HG02852 (cell line): ENCODE results near the gene C2orf80.
"Not testable (repeated sequence)": the region's sequence is repeated elsewhere in the genome, so short reads cannot be mapped to it uniquely, and the experiment has no call there.

Source experiments
- ATAC-seq: cut with Tn5 transposase; IDR thresholded peaks from one replicate; pipeline ENCODE4 v1.9.1; 2021; ENCODE audit warnings: mild to moderate bottlenecking, moderate library complexity; ENCODE audit not compliant: unreplicated experiment

C2orf80 gene

DNA sequence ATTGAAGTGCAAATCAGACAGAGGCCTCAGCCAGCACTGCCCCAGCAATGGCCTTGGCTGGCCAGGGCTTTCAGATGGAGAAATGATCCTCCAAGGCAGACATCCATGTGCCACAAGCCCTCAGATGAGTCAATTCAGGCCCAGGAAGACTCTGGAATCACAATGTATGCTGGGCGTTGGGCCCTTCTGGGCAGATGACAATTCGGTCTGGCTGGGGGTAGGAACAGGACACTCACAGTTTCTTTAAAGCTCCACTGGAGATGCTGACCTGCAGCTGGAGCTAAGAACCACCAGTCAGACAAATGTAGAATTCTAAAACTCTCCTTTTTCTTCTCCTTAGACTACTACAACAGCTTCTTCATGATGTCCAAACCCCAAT is 53.1 kb downstream of the C2orf80 start:
- ATAC-seq = no peak

DNA sequence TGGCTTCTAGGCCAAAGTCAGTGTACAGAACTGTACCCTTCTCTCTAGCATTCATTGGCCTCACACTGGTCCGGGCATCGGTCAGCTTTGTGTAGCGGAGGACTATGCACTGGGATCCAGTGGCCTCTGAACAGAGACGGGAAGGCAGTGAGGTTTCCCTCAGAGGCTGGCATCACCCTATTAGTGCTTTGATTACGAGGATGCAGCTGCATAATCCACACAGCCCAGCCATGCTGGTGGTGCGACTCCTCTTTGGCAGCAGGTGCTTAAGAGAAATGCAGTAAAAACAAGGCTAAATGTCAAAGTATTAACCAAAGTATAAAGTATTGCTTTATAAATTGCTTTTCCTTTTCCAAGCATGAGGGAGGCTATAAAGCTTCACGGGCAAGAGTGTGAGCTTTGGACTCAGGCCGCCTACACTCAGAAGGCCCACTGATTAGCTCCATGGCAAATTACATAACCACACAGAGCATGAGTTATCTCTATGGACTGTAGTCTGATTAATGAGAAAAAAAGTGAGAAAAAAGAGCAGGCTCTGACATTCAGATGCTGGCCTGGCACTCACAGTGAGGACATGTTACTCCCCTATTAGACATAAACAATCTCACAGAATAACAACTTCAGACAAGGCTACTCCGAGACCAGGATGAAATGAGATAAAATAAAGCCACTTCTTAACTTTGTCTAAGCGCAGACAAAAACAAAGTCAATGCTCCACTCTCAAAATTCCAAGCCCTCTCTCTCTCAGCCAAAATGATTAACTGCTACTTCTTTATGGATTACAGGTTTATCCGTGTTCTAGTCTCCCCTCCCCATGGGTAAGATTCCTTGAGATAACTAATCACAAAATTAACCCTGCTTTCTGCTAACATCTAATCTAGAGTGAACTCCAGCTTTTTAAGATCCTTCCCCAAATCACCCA is 53.8 kb downstream of the C2orf80 start:
- no peak for ATAC-seq

DNA sequence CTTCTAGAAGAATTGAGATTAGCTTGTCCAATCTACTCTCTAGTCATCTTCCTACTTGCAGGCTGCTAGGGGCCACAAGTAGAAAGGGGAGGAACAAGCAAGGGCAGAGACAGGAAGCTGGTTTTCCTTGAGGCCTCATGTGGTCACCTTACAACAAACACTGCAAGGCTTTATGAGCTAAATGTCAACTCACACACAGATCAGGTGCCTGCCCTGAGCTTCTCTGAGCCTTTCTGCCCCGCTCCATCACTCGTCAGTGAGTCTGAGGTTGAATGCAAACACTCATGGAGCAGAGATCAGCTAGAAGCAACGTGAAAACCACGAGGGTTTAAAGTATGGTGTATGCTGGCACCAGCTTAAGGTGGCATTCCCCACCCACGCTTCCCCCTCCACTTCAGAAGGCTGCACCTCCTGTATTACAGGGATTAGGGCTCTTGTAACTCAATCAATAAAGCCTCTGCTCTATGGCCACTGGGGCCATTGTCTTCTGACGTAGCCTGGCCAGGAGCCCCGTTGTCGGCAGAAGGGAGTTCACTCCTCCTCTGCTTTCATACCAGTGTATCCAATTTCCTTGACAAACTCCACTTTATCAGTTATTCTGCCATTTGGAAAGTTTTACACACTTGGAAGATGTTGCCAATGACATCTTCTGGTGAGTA is 54.8 kb downstream of the C2orf80 start:
- no peak for ATAC-seq

DNA sequence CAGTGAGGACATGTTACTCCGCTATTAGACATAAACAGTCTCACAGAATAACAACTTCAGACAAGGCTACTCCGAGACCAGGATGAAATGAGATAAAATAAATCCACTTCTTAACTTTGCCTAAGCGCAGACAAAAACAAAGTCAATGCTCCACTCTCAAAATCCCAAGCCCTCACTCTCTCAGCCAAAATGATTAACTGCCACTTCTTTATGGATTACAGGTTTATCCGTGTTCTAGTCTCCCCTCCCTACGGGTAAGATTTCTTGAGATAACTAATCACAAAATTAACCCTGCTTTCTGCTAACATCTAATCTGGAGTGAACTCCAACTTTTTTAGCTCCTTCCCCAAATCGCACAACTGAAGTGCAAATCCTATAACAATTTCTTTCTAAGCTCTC is 59.1 kb downstream of the C2orf80 start:
- ATAC-seq = no peak

DNA sequence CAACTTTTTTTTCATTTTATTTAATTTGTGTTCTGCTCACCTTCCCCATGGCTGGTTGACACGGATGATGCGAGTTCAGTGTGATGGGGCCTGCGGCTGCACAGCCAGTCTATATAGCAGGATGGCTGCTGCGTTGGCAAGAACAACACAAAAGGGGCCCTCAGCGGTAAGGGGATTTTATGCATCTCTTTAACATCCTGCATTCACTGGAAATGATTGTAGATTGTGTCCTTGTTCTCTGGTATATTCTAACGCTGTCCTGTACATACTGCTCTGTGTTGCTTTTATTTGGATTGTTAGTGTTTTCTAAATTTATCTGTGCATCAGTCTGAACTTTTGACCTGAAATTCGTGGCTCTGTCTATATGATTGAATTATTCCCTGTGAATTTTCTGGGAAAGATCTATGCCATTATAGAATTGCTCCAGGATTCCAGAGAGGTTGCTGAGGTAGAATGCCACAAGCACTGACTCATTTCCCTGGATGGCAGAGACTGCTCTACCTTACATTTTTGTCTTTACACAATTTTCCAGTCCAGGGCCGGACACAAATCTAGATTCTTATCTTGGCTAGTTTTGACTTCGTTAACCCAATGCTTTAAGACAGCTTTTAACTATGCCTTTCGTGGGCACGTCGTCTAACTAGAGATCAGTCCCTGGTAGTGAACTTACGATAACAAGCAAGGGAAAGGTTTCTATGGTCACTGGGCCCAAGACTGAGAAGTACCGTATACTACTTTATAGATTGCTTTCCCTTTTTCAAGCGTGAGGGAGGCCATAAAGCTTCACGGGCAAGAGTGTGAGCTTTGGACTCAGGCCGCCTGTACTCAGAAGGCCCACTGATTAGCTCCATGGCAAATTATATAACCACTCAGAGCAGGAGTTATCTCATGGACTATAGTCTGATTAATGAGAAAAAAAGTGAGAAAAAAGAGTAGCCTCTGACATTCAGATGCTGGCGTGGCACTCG is 59.8 kb downstream of the C2orf80 start, which contains the start of gene CRYGC:
TSS of gene CRYGC (minus strand) at position 85 of the 968 bp plus-strand sequence. CDS start at position 49, 36 bp downstream.
- no peak for ATAC-seq

DNA sequence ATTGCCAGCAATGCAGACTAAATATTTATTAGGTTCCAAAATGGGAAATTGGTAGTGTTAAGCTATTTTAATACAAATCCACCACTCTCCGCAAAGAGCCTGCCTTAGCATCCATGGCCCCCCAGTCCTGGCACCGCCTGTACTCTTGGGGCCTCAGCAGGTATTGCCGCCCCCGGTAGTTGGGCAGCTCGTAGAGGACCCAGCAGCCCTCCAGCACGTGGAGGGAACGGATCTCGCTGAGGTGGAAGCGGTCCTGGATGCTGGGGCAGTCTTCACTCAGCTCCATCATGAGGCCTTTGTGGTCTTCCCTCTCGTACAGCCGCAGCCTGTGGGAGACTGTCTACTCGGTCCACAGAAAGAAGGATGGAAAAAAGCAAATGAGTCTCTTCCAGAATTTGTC is 61.7 kb downstream of the C2orf80 start:
- no peak for ATAC-seq

DNA sequence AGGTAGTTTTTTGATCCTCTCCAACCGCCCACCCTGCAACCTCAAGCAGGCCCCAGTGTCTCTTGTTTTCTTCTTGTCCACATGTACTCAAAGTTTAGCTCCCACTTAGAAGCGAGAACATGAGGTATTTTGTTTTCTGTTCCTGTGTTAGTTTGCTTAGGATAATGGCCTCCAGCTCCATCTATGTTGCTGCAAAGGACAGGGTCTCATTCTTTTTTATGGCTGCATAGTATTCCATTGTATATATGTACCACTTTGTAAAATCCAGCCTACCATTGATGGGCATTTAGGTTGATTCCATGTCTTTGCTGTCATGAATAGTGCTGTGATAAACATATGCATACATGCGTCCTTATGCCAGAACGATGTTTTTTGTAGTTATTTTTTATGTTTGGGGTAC is 62.7 kb downstream of the C2orf80 start:
- no peak for ATAC-seq

DNA sequence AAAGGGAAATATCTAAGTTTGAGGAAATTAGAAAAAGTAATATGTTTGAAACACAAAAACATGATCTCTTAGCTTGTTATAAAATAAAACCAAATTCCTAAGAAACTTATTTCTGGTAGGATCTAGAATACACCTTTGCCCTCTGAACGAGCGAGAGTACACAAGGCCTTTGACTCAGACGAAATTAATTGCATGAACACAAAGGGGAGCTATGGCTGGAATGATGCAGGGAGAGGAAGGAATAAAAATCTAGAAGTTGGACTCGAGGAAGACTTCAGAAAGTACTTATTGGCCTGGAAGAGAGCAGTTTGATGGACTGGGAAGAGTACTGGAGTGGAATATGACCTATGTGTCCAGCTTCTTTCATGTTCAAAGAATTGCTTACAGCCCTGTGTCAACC is 64.6 kb downstream of the C2orf80 start:
- no peak for ATAC-seq

DNA sequence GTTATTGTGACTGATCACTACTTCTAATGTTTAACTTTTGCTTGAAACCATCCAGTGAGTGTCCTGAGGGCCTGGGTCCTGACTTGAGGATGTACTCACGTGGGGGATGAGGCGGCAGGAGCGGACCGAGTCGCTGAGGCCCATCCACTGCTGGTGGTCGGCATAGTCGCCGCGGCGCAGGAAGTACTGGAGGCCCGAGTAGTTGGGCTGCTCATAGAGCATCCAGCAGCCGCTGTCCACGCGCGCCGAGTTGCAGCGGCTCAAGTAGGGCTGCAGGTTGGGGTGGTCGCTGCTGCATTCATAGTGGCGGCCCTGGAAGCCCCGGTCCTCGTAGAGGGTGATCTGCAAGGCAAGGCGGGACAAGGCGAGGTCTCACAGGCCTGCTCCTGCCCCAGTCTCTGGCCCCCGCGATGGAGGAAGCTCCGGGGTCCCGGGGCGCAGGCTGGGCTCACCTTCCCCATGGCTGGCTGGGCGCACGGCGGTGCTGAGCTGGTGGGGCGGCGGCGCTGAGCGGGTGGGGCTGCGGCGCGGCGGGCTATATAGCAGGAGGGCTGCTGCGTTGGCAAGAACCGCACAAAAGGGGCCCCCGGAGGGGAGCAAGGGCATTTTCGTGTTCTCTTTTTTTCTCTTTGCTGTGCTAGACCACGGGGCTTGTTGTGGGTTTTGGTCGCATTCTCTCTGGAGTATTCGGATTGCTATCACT is 65.7 kb downstream of the C2orf80 start, which contains the start of gene CRYGD:
TSS of gene CRYGD (minus strand) at position 512 of the 703 bp plus-strand sequence. CDS start at position 461, 51 bp downstream.
- ATAC-seq = not testable (repeated sequence)

DNA sequence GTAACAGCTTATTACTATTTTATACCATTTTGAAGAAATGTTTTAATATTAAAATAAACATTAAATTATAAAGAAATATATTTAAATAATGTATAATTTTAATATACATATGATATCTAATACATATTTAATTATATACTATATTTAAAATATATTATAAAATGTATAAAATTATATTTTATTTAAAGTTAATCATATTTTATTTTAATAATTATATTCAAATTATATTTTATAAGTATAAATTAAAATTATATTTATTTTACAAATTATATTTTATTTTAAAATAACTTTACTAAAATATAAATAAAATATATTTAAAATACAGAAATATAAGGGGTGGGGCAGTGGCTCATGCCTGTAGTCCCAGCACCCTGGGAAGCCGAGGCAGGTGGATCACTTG is 67.6 kb downstream of the C2orf80 start:
- no peak for ATAC-seq

DNA sequence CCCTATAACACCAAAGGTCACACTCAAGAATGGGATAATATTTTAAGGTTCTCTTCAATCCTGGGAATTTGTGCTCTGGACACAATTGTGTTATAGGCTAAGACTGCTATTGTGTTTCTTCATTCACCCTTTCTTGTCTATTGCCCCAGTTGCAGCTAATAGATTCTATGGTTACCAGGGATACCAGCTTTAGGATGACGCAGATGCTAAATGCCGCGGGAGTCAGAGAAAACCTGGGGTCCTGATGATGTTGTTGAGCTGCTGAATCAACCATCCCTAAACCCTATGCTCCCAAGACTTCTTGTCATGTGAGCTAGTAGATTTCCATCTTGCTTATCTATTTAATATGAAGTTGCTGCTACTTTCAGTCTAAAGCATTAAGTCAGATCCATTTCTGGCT is 70.9 kb downstream of the C2orf80 start:
- no peak for ATAC-seq

DNA sequence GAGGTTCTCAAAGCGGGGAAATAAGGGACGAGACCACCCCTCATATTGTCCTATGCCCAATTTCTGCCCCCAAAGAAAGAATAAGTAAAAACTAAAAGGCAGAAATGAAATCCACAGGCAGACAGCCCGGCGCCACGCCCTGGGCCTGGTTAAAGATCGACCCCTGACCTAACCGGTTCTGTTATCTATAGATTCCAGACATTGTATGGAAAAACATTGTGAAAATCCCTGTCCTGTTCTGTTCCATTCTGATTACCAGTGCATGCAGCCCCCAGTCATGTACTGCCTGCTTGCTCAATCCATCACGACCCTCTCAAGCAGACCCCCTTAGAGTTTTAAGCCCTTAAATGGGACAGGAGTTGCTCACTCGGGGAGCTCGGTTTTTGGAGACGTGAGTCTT is 72.4 kb downstream of the C2orf80 start:
- not testable (repeated sequence) for ATAC-seq
